Keratinocyte (primary cell): ENCODE measurements around the gene LMNA. TPM values are rescaled to one million over a fixed set of nuclear protein-coding genes. Genes with fewer than 3 reads are reported as not detected.

Experiments
- DNase-seq: peaks from one replicate; pipeline ENCODE4 v3.0.0-alpha.2; 2011; ENCODE audit warnings: low read depth, missing footprints, low spot score
- FAIRE-seq: peaks from 2 replicates; lab custom pipeline; 2011; peaks lifted over from hg19 to GRCh38; lab: Jason Lieb, UNC
- H2AFZ ChIP-seq: 2 replicates; pipeline ENCODE4 v1.6.0; 2012; ENCODE audit warnings: low read length, control low read depth, inconsistent platforms; ENCODE audit not compliant: control insufficient read depth
- H3K27ac ChIP-seq: 2 replicates; pipeline ENCODE4 v1.5.1; 2011; ENCODE audit warnings: low read length; ENCODE audit not compliant: control insufficient read depth, insufficient read depth
- H3K27me3 ChIP-seq: 3 replicates; pipeline ENCODE4 v1.6.0; 2011; ENCODE audit warnings: low read length; ENCODE audit not compliant: control insufficient read depth, insufficient read depth; ENCODE audit errors: extremely low read depth
- H3K36me3 ChIP-seq, 2 experiments: 2 replicates in 1 of 2; 3 replicates in 1 of 2; pipeline ENCODE4 v1.5.1; 2011; ENCODE audit warnings: low read length in 2 of 2, mild to moderate bottlenecking in 1 of 2; ENCODE audit not compliant: control insufficient read depth in 2 of 2, insufficient read depth in 2 of 2; ENCODE audit errors: extremely low read depth in 1 of 2
- H3K4me1 ChIP-seq: 3 replicates; pipeline ENCODE4 v1.5.1; 2011; ENCODE audit warnings: low read length; ENCODE audit not compliant: control insufficient read depth, insufficient read depth; ENCODE audit errors: extremely low read depth
- H3K4me2 ChIP-seq: 3 replicates; pipeline ENCODE4 v1.6.0; 2011; ENCODE audit warnings: low read depth, low read length; ENCODE audit not compliant: control insufficient read depth, insufficient read depth; ENCODE audit errors: extremely low read depth
- H3K4me3 ChIP-seq, 3 experiments: fragments of 200-600 bp in 1 of 3; sonication (generic) in 1 of 3; 2 replicates in 2 of 3; 3 replicates in 1 of 3; pipeline ENCODE4 v1.5.1; 2011 to 2016; ENCODE audit warnings: low read length in 3 of 3, mild to moderate bottlenecking in 3 of 3, control low read depth in 2 of 3, inconsistent platforms in 1 of 3, low read depth in 1 of 3, mixed read lengths in 1 of 3, mixed run types in 1 of 3, moderate library complexity in 1 of 3; ENCODE audit not compliant: control insufficient read depth in 2 of 3, insufficient read depth in 2 of 3; ENCODE audit errors: extremely low read depth in 1 of 3
- H3K79me2 ChIP-seq: 2 replicates; pipeline ENCODE4 v1.6.0; 2012; ENCODE audit warnings: low read length; ENCODE audit not compliant: control insufficient read depth, insufficient read depth
- H3K9ac ChIP-seq: 3 replicates; pipeline ENCODE4 v1.6.0; 2011; ENCODE audit warnings: low read length; ENCODE audit not compliant: control insufficient read depth, insufficient read depth; ENCODE audit errors: extremely low read depth
- H3K9me1 ChIP-seq: 3 replicates; pipeline ENCODE4 v1.6.0; 2011; ENCODE audit warnings: low read length; ENCODE audit not compliant: control insufficient read depth, insufficient read depth; ENCODE audit errors: extremely low read depth
- H3K9me3 ChIP-seq: 2 replicates; pipeline ENCODE4 v1.5.1; 2012; ENCODE audit warnings: low read depth, low read length; ENCODE audit not compliant: control insufficient read depth
- H4K20me1 ChIP-seq: 3 replicates; pipeline ENCODE4 v1.6.0; 2011; ENCODE audit warnings: low read length; ENCODE audit not compliant: control insufficient read depth, insufficient read depth; ENCODE audit errors: extremely low read depth
- CTCF ChIP-seq, 3 experiments: IDR thresholded peaks in 1 of 3; conservative IDR thresholded peaks in 1 of 3; optimal IDR thresholded peaks in 1 of 3; 2 replicates in 2 of 3; 3 replicates in 1 of 3; pipeline versions ENCODE3 to v1.5.1; 2011; ENCODE audit warnings: low read length in 3 of 3, mild to moderate bottlenecking in 3 of 3, moderate library complexity in 2 of 3, control low read depth in 1 of 3, inconsistent platforms in 1 of 3; ENCODE audit not compliant: insufficient read depth in 2 of 3; ENCODE audit errors: extremely low read depth in 1 of 3
- EZH2 ChIP-seq: IDR thresholded peaks from one replicate; pipeline ENCODE4 v1.6.1; 2012; ENCODE audit warnings: inconsistent platforms, mild to moderate bottlenecking, low read length, moderate library complexity
- dilution Hi-C: fragments of 300-500 bp; cut with MboI; formaldehyde crosslinking; loops from one replicate; pipeline ENCODE4 v1.7.0; 2020; ENCODE audit warnings: low sequenced_read_pairs; ENCODE audit not compliant: extremely low pct_ligation_motif_present
- polyA plus RNA-seq, 5 experiments: library from polyadenylated mRNA; depleted of rRNA in 3 of 5; stranded (reverse) in 3 of 5; stranded (forward) in 1 of 5; unstranded in 1 of 5; fragments of >200 nt; gene quantifications; 1 replicate in 1 of 5; 2 replicates in 3 of 5; 3 replicates in 1 of 5; pipeline versions ENCODE4 v1.2.1 to v1.2.3, GENCODE V29; 2011 to 2012; ENCODE audit warnings: missing spikeins in 2 of 5, low read depth in 1 of 5, low replicate concordance in 1 of 5

The LMNA gene
- polyA plus RNA-seq, 1 donor (not counting 4 experiments of a cell fraction or from before 2014, with no cell fraction given), result 444 TPM

- no peak for TF ChIP-seq CTCF (optimal IDR thresholded peaks at IDR 0.05 in 1 of 3, IDR thresholded peaks at IDR 0.05 in 1 of 3, conservative IDR thresholded peaks at IDR 0.05 in 1 of 3; ENCODE audit: extremely low read depth in 1 of 3, insufficient read depth in 2 of 3, low read length in 3 of 3)
- TF ChIP-seq EZH2, result no peak
- Histone ChIP-seq H3K9me1 (no peaks in the 10 kb centered on the region), H3K9ac (no peak overlapping the region), H3K36me3 (peaks cover 6 to 10% of the 10 kb centered on the region in 2 experiments), H3K4me1 (no peaks in the 10 kb centered on the region), H4K20me1 (no peaks in the 10 kb centered on the region), H3K9me3 (no peaks in the 10 kb centered on the region), H3K79me2 (no peaks in the 10 kb centered on the region), H2AFZ (no peak overlapping the region), H3K27me3 (no peaks in the 10 kb centered on the region), H3K4me2 (no peak overlapping the region), H3K27ac (no peak overlapping the region), H3K4me3 (no peak overlapping the region)
- no peak for DNase-seq
- FAIRE-seq, result no peak
- dilution Hi-C loops, result no loop called here
Measured at GRCh38 chr1:156162430-156163037, 48.0 kb downstream of the LMNA start.

GRCh38 chr1:156163712-156164111, 49.2 kb downstream of the LMNA start:
- H3K36me3 ChIP-seq, result peaks cover 4 to 10% of the 10 kb centered on the region in 2 experiments
- no peak for FAIRE-seq

More at GRCh38 chr1:156163712-156164111, 49.2 kb downstream of the LMNA start:
- no peaks in the 10 kb centered on the region for H3K27me3 ChIP-seq
- TF ChIP-seq EZH2, result no peak
- no peak for TF ChIP-seq CTCF (optimal IDR thresholded peaks at IDR 0.05 in 1 of 3, IDR thresholded peaks at IDR 0.05 in 1 of 3, conservative IDR thresholded peaks at IDR 0.05 in 1 of 3; ENCODE audit: extremely low read depth in 1 of 3, insufficient read depth in 2 of 3, low read length in 3 of 3)
- no peak overlapping the region for H3K4me3 ChIP-seq
- H3K27ac ChIP-seq, result no peak overlapping the region
- H3K4me2 ChIP-seq, result no peak overlapping the region
- no peak for DNase-seq
- H3K9me1 ChIP-seq, result no peaks in the 10 kb centered on the region
- no peaks in the 10 kb centered on the region for H4K20me1 ChIP-seq
- H3K4me1 ChIP-seq, result no peaks in the 10 kb centered on the region
- no peak overlapping the region for H2AFZ ChIP-seq
- no peaks in the 10 kb centered on the region for H3K79me2 ChIP-seq
- dilution Hi-C loops, result no loop called here
- no peaks in the 10 kb centered on the region for H3K9me3 ChIP-seq
- no peak overlapping the region for H3K9ac ChIP-seq
